HL-60/S4 treated with retinoic acid at 250 ng/mL for 4 days and 3 days (cell line): ENCODE data around the gene RGS17.
"Not testable (repeated sequence)": the region's sequence is repeated elsewhere in the genome, so short reads cannot be mapped to it uniquely, and the experiment has no call there.

Experiments used
- in situ Hi-C: fragments of 300-500 bp; cut with MboI; formaldehyde crosslinking; loops from 2 replicates; pipeline ENCODE4 v1.7.0; 2022; ENCODE audit warnings: low sequenced_read_pairs

The RGS17 gene

GRCh38 chr6:153043719-153044118 is 87.4 kb downstream of the RGS17 start:
- in situ Hi-C loops = no loop called here

GRCh38 chr6:153038378-153039057 is 92.6 kb downstream of the RGS17 start:
- in situ Hi-C loops = no loop called here

- in situ Hi-C loops = no loop called here
Observed at GRCh38 chr6:153034139-153034538, 96.9 kb downstream of the RGS17 start.

DNA sequence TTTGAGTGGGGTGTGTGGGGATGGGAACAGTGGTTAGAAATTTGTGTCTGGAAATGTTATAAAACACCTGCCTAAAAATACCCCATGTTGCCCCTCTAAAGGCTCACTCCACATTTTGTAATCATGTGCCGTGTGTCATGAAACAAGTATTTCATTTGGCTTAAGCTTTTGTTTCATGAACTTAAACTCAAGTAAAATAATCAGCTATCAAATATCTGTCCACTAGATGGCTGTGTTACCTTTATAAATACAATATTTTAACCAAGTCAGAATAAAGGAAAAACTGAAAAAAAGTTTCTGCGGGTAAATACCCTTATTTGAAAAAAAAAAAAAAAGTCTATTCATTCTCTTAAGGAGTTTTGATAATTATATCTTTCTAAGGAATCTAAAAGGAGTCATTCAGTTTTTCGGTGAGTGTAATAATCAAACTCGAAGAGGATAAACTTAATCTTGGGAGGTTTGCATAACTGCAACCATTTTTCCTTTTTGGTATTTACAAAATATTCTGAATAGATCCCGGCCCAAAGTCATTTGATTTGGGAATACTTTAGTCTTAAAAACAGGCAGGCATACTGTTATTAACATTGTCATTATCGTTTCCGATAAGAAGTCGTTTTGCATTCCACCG is 98.7 kb downstream of the RGS17 start:
- in situ Hi-C loops = no loop called here

DNA sequence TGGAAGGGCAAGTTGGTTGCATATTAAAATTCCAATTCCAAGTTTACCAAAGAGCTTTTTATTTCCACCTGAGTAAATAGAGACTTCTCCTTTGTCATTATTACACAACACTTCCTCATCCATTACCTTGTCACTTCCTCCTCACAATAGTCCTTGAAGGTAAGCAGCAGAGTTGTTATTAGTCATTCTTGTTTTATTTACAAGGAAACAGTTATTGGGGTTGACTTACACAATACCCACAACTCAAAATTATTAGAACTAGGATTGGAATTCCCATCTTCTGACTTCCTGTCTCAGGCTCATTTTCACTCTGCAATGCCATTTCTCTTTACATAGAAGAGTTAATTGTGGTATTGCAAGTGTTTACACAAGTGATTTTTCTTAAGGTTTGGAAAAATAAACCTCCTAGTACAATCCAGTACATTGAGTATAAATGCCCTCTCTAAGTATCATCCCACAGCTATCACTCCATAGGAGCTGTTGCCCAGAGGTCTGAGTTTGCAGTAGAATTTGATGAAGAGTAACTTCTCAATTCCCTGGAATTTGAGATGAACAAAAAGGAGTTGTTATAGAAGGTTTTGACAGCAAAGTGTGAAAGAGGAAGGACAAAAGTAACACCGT is 99.6 kb downstream of the RGS17 start:
- in situ Hi-C loops = no loop called here

DNA sequence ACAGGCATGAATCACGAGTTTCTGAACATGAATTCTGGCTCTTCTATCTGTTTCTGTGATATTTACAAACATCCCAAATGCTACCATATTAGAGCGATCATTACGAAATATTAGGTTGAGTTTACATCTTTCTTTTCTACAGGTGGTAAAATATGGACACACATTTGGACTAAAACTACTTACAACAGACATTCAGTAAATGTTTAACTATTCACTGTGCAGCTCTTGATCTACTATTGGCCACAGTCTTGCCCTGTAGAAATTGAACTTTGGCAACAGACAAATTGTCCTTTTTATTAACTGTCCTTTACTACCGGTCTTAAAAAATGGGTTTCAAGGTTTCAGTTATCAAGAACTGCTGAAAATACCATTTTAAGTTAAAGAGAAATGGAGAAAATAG is 102.1 kb downstream of the RGS17 start:
- in situ Hi-C loops = no loop called here

GRCh38 chr6:153028286-153028685 is 102.8 kb downstream of the RGS17 start:
- in situ Hi-C loops = no loop called here

GRCh38 chr6:153027480-153027879 is 103.6 kb downstream of the RGS17 start:
- in situ Hi-C loops = no loop called here

DNA sequence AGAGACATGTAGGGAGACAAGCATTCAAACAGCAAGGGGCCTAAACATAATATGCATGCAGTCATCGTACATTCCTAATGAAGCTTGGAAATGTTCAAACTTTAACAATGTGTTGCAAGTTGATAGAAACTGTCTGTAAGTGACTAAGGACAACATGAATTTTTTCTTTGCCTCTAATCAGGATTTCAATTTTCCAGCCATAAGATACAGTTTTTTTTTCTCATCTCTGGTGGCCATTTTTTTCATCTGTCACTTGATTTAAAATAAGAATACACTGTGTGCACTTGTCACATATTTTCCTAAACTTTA is 106.4 kb downstream of the RGS17 start:
- in situ Hi-C loops = no loop called here

DNA sequence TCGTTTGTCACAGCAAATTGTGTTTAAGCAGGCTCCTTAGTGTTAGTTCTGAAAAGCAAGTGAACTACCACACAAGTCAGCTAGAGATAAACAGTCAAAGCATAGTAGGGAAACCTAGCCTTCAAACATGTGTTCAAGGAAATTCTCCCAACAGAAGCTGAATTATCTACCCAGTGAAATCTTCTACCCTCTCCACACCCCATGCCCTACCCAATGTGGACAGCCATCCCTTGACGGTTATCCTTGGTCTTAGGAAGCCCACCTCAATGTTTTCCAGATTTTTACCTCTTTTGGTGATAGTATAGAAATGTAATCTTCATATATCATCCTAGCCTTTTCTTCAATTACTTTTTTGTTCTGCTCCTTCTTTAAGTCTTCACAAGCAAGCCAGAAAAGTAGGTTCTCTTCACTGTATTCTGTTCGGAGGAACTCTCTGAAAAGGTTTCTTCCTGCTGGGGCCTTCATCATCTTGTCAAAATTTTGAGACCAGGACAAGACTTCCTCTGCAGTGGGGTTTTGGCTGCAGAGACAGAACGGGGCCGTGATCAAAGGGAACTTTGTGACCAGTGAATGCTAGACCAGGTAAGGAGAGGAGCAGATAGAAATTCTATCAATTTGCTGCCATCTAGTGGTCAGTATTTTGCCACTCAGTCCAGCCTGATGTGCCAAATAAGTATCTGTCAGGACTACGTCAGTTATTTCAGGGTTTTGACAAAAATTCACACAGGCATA is 106.9 kb downstream of the RGS17 start:
- in situ Hi-C loops = no loop called here

- in situ Hi-C loops = no loop called here
Observed at GRCh38 chr6:153018355-153018754, 112.7 kb downstream of the RGS17 start.

DNA sequence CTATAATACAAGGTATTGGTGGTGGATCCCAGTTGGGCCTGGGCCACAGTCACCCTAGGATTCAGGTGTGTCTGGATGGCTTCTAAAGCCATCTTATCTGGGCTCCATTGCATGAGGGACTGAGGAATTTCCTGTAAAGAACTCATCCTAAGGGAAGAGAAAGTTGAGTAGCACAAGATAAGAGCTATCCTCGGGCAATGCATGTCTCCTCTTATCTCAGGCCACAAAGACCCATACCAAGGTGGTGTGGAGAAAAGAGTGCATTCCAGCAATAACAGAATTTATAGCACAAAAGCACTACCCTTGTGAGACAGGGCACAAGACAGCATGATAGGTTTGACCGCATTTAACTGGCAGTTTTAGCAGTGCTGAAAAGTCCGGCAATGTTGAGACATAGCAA is 114.2 kb downstream of the RGS17 start:
- in situ Hi-C loops = no loop called here

- in situ Hi-C loops = no loop called here
Observed at GRCh38 chr6:153015094-153015640, 115.9 kb downstream of the RGS17 start.

DNA sequence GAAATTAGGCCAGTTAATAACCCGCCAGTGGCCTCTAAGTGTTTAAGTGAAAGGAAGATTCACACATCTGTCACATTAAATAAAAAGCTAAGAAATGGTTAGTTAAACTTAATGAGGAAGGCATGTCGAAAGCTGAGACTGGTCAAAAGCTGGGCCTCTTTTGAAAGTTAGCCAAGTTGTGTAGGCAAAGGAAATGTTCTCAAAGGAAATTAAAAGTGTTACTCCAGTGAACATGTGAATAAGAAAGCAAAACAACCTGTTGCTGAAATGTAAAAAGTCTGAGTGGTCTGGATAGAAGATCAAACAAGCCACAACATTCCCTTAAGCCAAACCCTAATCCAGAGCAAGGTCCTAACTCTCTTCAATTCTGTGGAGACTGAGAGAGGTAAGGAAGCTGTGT is 117.6 kb downstream of the RGS17 start:
- in situ Hi-C loops = no loop called here

DNA sequence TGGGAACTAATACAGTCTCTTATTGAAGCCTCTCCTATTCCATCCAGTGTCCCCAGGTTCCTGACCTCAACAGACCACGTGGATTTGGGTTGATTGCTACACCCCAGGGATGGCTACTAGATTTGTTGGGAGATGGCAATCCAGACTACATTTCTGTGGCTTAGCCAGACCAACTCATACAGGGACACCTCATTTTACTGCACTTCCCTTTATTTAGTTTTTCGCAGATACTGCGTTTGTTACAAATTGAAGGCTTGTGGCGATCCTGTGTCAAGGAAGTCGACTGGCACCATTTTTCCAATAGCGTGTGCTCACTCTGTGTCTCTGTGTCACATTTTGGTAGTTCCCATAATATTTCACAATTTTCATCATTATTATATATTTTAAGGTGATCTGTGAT is 118.2 kb downstream of the RGS17 start:
- in situ Hi-C loops = no loop called here

DNA sequence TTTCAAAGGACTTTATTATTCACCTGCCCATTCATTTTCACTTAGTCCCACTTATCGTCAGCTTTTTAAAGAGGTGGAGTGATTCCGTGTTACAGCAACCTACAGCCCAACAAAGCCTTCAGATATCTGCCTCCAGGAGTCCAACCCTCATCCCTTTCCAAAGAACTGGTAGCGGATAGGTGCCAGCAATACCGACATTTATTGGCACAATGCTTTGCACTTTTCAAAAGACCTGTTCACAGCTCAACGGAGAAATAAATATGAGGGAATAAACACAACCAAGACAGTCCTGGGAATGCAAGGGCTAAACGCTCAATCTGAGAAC is 127.8 kb downstream of the RGS17 start:
- in situ Hi-C loops = no loop called here

DNA sequence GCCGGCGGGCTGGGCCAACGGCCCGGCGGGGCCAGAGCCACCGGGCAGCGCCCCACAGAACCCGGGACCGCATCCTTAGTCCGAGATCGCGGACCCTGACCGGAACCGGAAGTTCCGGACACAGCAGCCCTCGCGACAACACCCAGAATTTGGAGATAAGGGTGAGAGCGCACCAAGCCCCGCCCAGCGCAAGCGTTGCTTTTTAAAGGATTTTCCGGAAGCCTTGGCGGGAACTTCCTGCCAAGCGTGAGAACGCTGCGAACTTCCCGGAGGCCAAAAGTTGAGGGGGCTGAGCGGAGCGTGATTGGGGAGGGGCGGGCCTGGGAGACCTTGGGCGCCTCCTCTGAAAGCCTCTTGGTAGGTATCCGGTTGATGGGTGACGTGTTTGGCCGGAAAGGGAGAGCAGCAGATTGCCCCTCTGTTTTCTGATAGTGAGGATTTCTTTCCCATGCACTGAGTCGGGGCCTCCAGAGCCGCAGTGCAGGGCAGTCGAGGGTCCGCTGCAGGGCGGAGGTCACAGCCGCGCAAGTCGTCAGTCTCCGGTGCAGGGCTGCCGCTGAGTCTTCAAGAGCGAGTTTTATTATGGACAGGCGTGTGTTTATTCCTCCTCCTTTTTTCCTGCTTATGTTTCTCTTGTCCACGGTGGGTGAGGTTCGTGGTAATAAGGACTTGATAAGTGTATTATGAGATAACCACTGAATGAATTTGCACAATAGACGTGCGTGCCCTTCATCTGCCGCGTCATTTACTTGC is 128.3 kb downstream of the RGS17 start, which contains the start of gene MTRF1L:
Gene MTRF1L (minus strand): TSS at position 97 of the 753 bp plus-strand sequence. CDS start 24 bp downstream, at position 73.
- in situ Hi-C loops = no loop called here

GRCh38 chr6:153001767-153002612 is 129.1 kb downstream of the RGS17 start:
- in situ Hi-C loops = no loop called here

DNA sequence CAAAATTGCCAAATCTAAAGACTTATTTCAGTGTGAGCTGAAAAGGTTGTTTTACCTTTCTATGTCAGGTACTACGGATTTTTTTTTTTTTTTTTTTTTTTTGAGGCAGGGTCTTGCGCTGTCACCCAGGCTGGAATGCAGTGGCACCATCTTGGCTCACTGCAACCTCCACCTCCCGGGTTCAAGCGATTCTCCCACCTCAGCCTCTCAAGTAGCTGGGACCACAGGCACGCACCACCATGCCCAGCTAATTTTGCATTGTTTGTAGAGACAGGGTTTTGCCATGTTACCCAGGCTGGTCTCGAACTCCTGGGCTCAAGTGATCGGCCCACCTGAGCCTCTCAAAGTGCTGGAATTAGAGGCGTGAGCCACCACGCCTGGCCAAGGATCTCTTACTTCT is 130.3 kb downstream of the RGS17 start:
- in situ Hi-C loops = not testable (repeated sequence)

- in situ Hi-C loops = no loop called here
Observed at GRCh38 chr6:153000243-153000642, 130.8 kb downstream of the RGS17 start.
